Medulla oblongata (tissue), 1 donor: Measurements from ENCODE around the gene GALNT17.
A peak's percentile ranks its signal among the peaks of the same experiment; 100 is the strongest.

ENCODE experiments used
- DNase-seq: peaks from one replicate; pipeline ENCODE4 v3.0.0-alpha.2; 2015; ENCODE audit errors: extremely low spot score

The GALNT17 gene

GRCh38 chr7:71283802-71284201 lies 151.9 kb downstream of the GALNT17 start:
- DNase-seq: no peak

GRCh38 chr7:71285571-71286145 lies 153.7 kb downstream of the GALNT17 start:
- DNase-seq: no peak

- DNase-seq: peak; percentile 49
Measured at GRCh38 chr7:71286336-71286735, 154.4 kb downstream of the GALNT17 start.

- no peak for DNase-seq
Measured at GRCh38 chr7:71286924-71287323, 155.0 kb downstream of the GALNT17 start.

GRCh38 chr7:71290452-71290851 lies 158.5 kb downstream of the GALNT17 start:
- peak; percentile 53 for DNase-seq

- no peak for DNase-seq
Measured at GRCh38 chr7:71298378-71298777, 166.4 kb downstream of the GALNT17 start.

GRCh38 chr7:71300086-71300485 lies 168.1 kb downstream of the GALNT17 start:
- DNase-seq: no peak

- DNase-seq: no peak
Measured at GRCh38 chr7:71300603-71301002, 168.7 kb downstream of the GALNT17 start.

GRCh38 chr7:71301167-71301566 lies 169.2 kb downstream of the GALNT17 start:
- DNase-seq: no peak

GRCh38 chr7:71303566-71303965 lies 171.6 kb downstream of the GALNT17 start:
- DNase-seq: no peak

GRCh38 chr7:71308096-71308495 lies 176.2 kb downstream of the GALNT17 start:
- DNase-seq: no peak

GRCh38 chr7:71311576-71311975 lies 179.6 kb downstream of the GALNT17 start:
- no peak for DNase-seq

- no peak for DNase-seq
Measured at GRCh38 chr7:71312755-71313490, 181.0 kb downstream of the GALNT17 start.

GRCh38 chr7:71313553-71313952 lies 181.6 kb downstream of the GALNT17 start:
- no peak for DNase-seq

GRCh38 chr7:71320916-71321315 lies 189.0 kb downstream of the GALNT17 start:
- no peak for DNase-seq

GRCh38 chr7:71322201-71322600 lies 190.3 kb downstream of the GALNT17 start:
- no peak for DNase-seq

- DNase-seq: no peak
Measured at GRCh38 chr7:71323726-71324125, 191.8 kb downstream of the GALNT17 start.

GRCh38 chr7:71325151-71325550 lies 193.2 kb downstream of the GALNT17 start:
- no peak for DNase-seq

GRCh38 chr7:71326595-71326994 lies 194.7 kb downstream of the GALNT17 start:
- DNase-seq: no peak

GRCh38 chr7:71327946-71328345 lies 196.0 kb downstream of the GALNT17 start:
- DNase-seq: no peak

GRCh38 chr7:71329030-71329660 lies 197.2 kb downstream of the GALNT17 start:
- DNase-seq: no peak

- DNase-seq: no peak
Measured at GRCh38 chr7:71332207-71332606, 200.3 kb downstream of the GALNT17 start.

GRCh38 chr7:71334541-71334940 lies 202.6 kb downstream of the GALNT17 start:
- no peak for DNase-seq
